SKM-1 treated with dmso at 0.1 percent for 144 hours (cell line): Measurements from ENCODE around the gene RNF7.
"Not testable (repeated sequence)": the region's sequence is repeated elsewhere in the genome, so short reads cannot be mapped to it uniquely, and the experiment has no call there.

Experiments used
- DNase-seq: peaks from one replicate; lab custom pipeline; 2025; ENCODE audit not compliant: unreplicated experiment; lab: John Stamatoyannopoulos, UW

Gene RNF7

GRCh38 chr3:141777957-141778813 lies 40.1 kb downstream of the RNF7 start:
- DNase-seq = no peak

GRCh38 chr3:141779667-141780066 lies 41.6 kb downstream of the RNF7 start:
- no peak for DNase-seq

- DNase-seq = no peak
Observed at GRCh38 chr3:141782386-141782932, 44.4 kb downstream of the RNF7 start.

- DNase-seq = no peak
Observed at GRCh38 chr3:141783632-141784031, 45.5 kb downstream of the RNF7 start.

DNA sequence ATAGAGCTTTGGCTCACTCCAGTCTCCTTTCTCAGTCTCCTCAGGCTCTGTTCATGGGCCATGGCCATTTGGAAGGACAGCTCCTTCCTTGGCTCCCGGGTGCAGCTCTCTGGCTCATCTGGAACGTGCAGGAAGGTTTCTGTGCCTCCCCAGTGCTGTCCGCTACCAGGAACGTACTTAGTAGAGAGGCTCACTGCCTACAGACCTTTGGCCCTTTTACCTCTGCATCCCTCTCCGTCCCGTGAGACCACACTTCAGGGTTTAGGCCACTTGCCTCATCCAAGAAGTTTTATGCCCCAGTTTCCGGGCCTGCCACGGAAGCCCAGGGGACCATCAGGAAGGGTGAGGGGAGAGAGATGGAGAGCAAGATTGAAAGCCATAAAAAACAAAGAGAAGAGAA lies 46.0 kb downstream of the RNF7 start:
- DNase-seq = no peak

GRCh38 chr3:141784531-141784930 lies 46.4 kb downstream of the RNF7 start:
- DNase-seq = no peak

DNA sequence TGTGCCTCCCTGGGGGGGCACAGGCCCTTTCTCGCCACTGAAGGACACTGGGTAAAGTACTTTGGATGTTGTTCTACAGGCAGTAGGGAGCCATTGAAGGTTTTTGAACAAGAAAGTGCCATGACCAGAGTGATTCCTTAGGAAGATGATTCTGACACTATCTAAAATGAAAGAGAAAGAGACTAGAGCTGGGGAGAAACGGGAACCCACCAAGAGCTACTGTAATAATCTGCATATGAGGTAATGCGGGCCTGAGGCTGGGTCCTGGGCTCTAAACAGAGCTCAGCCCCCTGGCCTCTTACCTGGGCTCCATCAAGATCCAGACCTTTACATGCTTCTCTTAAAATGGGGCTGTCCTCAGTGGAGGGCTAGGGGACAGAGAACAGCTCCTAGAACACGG lies 50.1 kb downstream of the RNF7 start:
- DNase-seq = no peak

DNA sequence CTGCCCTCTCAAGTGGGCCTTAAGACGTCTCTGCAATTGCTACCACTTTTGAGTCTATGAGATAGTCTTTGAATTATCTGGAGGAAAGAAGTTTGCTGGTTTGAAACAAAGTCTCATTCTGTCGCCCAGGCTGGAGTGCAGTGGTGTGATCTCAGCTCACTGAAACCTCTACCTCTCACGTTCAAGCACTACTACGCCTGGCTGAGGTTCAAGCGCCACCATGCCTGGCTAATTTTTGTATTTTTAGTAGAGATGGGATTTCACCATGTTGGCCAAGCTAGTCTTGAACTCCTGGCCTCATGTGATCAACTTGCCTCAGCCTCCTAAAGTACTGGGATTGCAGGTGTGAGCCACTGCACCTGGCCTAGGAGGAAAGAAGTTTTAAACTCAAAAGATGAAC lies 50.7 kb downstream of the RNF7 start:
- DNase-seq = not testable (repeated sequence)

DNA sequence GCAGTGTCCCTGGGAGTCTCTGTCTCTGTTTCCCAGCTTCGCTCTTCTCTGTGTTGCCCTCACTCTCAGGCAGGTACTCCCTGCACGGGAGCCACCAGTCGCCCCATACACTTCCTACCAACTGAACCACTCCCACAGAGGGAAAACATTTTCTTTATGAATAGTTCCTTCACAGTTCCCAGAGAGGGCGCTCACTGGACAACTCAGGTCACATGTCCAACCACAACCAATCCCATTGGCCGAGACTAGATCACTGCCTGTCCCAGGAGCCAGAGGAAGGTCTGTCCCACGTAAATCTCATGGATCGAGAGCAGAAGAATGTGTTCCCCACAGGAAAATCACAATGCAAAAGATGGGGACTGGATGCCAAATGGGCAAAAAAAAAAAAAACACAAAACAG lies 51.2 kb downstream of the RNF7 start:
- DNase-seq = no peak

GRCh38 chr3:141790171-141790570 lies 52.1 kb downstream of the RNF7 start:
- no peak for DNase-seq

- DNase-seq = no peak
Observed at GRCh38 chr3:141792495-141792894, 54.4 kb downstream of the RNF7 start.

- no peak for DNase-seq
Observed at GRCh38 chr3:141793476-141794260, 55.6 kb downstream of the RNF7 start.

DNA sequence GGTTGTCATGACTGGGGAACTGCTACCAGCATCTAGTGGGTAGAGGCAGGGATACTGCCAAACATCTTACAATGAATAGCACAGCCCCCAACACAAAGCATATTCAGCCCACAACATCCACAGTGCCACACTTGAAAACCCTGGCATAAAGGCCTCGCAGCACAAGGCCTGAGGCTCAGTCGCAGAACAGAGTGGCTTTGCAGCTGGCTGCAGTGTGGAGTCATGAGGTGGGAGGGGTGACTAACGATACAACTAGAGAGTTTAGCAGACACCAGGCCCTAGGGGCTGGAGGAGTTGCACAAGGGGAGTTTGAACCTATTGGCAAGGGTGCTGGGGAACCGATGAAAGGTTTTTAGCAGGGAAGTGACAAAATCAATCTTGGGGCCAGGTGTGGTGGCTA lies 57.2 kb downstream of the RNF7 start:
- no peak for DNase-seq

- no peak for DNase-seq
Observed at GRCh38 chr3:141795741-141796080, 57.6 kb downstream of the RNF7 start.

GRCh38 chr3:141796081-141796888 lies 58.2 kb downstream of the RNF7 start:
- peak; percentile 61 for DNase-seq
